Measurements from ENCODE around the gene POLE.

The POLE gene

DNA sequence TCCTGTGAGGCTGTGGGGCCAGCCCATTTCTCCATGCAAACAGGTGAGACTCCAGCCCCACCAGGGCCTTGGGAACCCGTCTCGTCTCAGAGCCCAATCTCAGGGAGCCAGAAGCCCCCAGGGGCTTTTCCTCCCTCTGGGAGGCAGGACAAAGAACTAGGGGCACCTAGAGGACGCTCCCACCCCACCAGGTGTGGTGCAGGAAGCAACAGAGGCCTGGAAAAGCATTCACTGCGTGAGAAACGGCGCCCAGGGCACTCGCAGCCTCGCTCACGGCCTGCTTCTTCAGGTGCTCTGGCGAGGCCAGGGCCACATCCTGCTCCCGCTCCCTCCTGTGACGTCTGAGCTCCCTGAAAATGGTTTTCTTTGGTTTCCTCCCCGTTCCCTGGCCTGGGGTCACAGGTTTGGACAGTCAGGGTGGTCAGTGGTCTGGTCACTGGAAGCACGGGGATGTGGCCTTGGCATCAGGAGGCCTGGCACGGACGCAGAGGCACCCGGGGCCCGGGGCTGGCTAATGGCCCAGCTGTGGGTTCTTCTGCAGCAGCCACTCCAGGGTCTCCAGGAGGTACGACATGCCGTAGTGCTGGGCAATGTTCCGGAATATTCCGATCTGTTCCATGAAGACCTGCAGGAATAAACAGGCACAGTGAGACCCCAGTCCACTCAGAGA lies 62.8 kb downstream of the POLE start:
- no peak for DNase-seq

GRCh38 chr12:132623072-132623869 lies 63.9 kb downstream of the POLE start:
- DNase-seq, result no peak

- DNase-seq, result no peak
Observed at GRCh38 chr12:132622437-132623071, 64.6 kb downstream of the POLE start.

DNA sequence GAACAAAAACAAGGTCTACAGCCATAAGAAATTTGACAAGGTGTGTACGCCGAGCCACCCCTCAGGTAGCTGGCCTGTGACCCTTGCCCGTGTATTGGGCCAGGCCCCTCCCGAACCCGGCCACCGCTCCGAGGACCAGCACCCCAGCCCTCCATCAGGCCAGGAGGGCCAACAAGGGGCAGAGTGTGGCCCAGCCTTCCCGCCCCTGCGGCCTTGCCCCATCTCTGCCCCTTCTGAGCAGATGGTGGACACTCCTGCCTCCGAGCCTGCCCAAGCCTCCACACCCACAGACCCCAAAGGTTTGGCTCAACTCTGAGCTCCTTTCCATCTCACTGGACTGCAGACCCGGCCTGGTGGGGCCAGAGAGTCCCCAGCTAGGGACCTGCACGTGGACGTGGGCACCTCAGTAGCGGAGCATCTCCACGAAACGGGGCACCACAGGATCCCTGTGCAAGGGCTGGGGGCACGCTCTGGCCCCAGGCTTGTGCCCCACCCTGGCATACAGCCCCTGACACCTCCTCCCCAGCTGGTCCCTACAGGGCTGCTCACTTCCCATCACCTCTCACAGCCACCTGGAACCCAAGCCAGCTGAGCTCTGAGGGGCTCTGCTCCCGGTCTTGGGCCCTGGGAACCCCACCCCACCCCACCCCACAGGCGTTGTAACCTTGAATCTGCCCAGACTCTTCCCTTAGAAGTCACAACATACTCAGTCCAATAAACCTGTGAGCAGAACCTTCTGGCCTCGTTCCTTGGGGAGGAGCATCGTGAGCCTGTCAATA lies 65.3 kb downstream of the POLE start:
- DNase-seq, result no peak

DNA sequence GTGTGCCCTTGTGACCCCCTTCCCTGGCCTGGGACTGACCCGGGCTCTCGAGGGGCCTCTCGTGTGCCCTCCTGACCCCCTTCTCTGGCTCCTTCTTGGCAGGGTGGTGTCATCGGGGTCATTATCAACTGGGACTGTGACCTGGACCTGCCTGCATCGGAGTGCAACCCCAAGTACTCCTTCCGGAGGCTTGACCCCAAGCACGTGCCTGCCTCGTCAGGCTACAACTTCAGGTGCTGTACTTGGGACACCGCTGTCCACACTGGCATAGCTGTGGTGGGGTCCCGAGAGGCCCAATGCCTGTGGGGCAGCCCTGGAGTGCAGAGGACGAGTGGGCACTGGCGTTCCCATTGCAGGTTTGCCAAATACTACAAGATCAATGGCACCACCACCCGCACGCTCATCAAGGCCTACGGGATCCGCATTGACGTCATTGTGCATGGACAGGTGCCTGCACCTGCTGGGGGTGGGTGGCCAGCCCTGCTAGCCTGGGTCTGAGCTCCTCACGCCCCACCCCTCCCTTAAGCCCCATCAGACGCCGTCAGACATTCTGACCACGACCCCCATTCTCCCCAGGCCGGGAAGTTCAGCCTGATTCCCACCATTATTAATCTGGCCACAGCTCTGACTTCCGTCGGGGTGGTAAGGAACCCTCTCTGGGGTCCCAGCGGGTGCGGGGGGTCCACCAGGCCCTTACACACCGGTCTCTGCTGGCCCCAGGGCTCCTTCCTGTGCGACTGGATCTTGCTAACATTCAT lies 66.1 kb downstream of the POLE start:
- no peak for DNase-seq

DNA sequence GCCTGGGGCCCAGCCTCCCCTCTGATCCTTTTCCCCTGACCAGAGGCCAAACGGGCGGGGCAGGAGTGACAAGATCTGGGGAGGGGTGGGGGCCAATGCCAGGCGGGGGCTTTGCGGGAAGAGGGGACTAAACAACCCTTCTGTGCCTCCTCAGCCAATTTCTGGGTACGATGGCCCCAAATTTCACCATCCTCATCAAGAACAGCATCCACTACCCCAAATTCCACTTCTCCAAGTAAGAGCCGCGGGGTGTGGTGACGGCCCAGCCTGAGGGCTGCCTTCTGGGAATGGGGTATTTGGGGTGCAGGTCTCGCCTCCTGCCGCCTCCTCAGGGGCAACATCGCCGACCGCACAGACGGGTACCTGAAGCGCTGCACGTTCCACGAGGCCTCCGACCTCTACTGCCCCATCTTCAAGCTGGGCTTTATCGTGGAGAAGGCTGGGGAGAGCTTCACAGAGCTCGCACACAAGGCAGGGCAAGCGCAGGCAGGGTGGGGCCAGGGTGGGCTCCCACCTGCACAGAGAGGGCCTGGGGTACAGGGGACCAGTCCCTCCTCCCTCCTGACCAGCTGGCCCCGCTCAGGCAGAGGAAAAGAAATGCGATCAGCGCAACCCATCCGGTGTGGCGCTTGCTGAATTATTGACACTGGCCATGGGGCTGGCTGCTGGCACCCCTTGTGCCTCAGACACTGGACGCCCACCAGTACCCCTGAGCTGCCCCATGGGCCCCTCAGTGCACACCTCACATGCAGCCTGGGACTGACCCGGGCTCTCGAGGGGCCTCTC lies 66.8 kb downstream of the POLE start:
- no peak for DNase-seq

DNA sequence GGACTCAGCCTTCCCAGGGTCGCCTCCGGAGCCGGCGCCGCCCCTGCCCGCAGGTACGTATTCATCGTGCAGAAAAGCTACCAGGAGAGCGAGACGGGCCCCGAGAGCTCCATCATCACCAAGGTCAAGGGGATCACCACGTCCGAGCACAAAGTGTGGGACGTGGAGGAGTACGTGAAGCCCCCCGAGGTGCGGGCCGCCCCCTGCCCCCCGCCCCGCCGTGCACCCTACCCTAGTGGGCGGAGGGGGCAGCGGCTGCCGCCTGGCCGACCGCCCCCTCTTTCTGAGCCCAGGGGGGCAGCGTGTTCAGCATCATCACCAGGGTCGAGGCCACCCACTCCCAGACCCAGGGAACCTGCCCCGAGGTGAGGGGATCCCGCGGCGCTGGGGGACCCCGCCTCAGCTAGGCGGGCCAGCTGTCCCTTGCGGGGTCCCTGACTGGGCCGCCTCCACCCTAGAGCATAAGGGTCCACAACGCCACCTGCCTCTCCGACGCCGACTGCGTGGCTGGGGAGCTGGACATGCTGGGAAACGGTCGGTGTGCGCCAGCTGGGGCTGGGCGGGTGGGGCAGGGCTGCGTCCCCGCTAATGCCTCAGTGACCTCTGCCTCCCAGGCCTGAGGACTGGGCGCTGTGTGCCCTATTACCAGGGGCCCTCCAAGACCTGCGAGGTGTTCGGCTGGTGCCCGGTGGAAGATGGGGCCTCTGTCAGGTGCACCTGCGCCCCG lies 67.6 kb downstream of the POLE start:
- no peak for DNase-seq

DNA sequence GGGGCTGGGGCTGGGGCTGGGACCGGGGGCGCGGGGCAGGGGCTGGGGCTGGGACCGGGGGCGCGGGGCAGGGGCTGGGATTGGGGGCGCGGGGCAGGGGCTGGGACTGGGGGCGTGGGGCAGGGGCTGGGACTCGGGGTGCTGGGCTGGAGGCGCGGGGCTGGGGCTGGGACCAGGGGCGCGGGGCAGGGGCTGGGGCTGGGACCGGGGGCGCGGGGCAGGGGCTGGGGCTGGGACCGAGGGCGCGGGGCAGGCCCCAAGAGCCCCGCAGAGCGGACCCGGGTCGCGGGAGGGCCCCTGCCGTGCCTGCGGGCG lies 68.1 kb downstream of the POLE start:
- no peak for DNase-seq

GRCh38 chr12:132618683-132619043 lies 68.5 kb downstream of the POLE start, which contains the start of gene P2RX2:
TSS of gene P2RX2 (plus strand) at chr12:132618776. CDS start at chr12:132618817, 41 bp downstream.
- DNase-seq, result no peak

- no peak for DNase-seq
Observed at GRCh38 chr12:132617822-132618682, 69.1 kb downstream of the POLE start.

DNA sequence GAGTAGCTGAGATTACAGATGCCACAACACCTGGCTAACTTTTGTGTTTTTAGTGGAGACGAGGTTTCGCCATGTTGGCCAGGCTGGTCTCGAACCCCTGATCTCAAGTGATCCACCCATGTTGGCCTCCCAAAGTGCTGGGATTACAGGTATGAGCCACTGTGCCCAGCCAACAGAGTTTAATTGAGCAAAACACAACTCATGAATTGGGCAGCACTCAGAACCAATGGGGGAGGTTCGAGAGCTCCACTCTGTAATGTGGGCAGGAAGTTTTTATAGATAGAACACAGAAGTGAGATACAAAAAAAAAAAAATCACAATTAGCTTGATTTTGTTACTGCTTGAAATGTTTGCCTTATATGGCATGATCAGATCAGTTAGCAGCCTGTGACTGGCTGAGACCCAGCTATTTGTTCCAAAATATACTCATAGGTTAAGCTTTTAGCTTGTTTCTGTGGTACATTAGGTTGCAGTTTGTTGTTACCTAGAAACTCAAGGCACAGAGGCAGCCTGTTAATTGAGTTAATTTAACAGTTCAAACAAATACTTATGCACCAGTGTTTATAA lies 69.9 kb downstream of the POLE start:
- DNase-seq, result no peak

GRCh38 chr12:132615579-132616038 lies 71.5 kb downstream of the POLE start:
- no peak for DNase-seq

- DNase-seq, result peak; percentile 73
Observed at GRCh38 chr12:132614861-132615578, 72.1 kb downstream of the POLE start.

GRCh38 chr12:132614029-132614428 lies 73.1 kb downstream of the POLE start:
- DNase-seq, result no peak

DNA sequence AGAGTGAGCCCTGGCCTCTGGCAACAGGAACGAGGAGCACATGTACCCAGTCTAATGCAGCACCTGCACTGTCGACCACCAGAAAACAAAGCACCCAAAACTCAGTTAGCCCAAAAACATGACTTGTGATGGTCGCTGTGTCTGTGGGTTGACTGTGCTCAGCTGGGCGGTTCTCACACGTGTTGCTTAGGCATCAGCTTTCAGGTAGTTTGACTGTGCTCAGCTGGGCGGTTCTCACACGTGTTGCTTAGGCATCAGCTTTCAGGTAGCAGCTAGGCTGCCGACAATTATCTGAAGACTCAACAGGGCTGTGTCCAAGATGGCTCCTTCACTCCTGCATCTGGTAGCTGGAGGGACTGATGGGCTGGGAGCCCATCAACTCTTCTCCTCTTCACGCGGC lies 75.5 kb downstream of the POLE start:
- DNase-seq, result no peak

DNA sequence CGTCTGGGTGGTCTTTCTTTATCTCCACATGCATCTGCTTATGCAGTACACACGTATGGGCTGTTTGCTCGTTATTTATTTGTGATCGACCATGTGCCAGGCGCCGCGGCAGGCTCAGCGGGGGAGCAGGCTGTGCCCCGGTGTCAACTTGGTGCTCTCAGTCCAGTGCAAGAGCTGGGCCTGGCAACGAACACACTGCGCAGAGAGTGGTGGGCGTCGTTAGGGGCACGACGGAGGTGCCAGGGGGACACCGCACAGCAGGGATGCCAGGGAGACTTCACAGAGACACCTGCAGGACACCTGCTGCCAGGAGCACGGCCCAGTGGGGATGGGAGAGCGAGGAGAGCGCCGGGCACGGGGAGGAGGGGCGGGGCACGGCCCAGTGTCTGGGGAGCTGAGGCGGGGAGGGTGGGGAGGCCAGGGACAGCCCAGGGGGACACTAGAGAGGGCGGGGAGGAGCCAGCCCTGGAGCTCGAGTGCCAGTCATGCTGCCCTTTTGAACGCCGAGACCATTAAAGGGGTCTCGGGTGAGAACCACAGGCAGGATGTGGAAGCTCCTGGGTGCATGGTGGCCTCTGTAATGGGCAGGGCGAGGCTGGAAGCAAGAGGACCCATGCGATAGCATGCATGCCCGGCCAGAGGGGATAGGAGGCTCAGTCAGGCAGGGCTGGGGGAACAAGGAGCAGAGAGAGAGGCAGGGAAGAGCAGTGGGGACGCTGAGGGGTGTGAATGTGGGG lies 76.1 kb downstream of the POLE start:
- DNase-seq, result no peak

- no peak for DNase-seq
Observed at GRCh38 chr12:132610051-132610759, 76.9 kb downstream of the POLE start, which contains the start of gene LRCOL1. TSS of gene LRCOL1 (minus strand) at chr12:132610582. CDS start at chr12:132606251, 4,331 bp downstream.
